ENCODE results near the gene SSBP3.

SSBP3 gene

DNA sequence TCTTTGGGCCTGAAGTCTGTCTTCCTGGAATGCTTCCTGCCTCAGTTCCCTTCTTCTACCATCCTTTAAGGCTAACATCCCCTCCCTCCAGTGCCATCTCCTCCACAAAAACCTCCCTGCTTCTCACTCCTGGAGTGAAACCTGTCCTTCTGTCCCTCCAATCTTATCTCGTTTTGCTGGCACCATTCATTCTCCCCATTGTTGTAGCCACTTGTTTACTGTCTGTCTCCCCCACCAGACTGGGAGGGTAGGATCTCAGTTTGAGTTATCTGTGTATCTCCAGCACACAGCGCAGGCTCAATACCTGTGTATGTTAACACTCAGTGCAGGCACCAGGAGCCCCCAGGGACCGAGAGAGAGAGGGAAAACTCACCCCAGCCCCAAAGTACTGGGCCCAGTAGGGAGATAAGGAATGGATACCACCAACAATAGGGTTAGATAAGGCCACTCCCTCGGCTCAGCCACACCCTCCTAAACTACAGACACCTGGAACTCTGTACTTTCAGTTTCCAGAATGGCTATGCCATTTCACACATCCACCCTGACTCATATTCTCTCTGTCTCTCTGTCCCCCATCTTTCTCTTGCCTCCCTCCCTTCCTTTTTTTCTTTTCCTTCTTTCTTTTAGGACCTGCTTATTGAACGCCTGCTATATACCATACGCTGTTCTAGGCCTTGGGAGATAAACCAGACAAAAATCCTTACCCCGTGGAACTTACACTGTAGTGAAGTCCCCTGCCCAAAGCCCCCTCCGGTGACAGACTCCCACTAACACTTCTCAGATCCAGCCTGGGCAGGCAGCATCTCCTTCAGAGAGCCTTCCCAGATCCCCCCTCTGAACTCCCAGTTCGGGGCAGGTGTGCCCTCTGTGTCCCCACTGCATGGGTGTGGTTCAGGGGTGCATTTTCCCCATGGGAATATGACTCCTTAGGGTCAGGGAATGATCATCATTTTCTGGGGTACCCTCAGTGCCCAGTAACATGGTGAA is 3.3 kb upstream of the SSBP3 start:
- peak; percentile 51 for DNase-seq (ENCODE audit: low spot score)

DNA sequence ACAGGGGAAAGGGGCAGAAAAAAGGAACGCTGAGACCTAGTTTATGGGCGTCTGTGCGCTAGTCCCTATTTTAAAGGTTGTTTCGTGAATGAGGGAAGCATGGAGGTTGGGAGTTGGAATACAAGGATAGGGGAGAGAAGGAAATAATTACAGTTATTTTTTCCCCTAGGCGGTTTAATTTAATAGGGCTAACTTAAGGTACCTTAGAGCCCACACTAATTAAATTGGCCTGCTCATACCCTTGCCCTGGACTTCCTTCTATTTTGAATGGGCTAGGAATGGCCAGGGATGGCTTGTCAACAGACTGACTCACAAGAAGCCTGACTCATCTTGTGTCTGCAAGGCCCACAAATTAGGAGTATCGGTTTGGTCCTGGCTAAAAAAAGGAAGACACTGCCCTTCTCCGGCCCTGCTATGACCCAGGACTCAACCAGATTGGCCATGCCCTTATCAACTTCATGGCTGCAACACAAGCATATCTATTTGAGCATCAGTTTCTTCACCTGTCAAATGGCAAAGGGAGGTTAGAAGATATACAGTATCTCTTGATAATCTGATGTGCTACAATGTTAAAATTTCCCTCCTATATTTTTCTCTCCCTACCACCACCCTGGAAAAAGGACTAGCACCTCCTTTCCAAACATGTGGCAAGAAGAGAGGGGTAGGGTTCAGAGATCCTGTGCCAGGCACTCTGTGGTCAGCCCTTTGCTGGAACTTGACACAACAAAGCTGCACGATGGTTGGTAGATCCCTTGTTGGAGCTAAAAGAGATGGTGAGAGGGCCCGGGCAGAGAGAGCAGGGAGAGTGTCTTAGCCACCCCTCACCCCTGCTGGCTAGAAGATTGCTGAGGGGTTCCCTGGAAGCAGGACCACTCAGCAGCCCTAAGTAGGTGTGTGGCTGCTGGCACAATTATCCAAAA is 2.2 kb upstream of the SSBP3 start:
- DNase-seq (ENCODE audit: low spot score), result peak; percentile 17

DNA sequence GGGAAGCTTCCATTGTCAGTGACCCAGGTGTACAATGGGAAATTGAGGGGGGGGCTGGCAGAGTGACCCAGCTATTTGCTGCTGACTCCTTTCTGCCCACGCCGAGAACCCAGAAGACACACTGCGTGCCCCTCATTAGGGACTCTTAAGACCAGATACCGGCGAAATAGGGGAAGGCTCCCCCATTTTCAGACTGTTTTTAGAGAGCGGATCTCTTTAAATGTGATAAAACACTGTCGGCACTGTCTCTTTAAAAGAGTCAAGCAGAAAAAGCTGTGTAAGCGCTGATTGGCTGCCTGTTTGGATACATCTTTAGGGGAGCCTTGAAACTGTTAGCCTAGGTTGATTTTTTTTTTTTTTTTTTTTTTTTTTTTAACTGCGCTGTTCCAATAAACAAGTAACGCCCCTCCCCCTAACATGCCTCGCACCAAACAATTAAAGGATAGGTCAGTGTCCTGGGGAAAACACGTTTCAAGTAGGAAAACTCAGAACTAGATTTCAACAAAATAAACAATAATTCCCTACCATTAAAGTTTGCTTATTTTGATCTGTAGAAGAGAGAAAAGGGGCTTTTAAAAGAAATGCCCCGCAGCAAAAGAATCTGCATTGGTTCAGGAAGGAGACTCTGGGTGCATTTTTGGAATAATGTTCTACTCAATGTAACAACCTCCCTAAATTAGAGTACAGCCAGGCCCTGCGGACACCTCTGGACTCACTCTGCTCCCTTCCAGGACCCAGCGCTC is 1.4 kb upstream of the SSBP3 start:
- DNase-seq (ENCODE audit: low spot score), result peak; percentile 89

DNA sequence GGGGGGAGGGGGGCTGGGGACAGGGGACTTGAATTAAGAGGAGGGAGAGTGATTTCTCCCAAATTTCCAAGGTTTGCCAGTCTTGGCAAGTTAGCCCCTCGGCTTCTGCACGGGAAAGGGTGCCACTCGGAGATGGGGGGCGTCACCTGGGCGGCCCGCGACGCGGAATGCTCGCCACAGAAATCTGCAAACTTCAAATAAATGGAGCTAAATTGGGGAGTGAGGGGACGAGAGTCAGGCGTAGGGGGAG is 885 bp upstream of the SSBP3 start:
- no peak for DNase-seq (ENCODE audit: low spot score)

DNA sequence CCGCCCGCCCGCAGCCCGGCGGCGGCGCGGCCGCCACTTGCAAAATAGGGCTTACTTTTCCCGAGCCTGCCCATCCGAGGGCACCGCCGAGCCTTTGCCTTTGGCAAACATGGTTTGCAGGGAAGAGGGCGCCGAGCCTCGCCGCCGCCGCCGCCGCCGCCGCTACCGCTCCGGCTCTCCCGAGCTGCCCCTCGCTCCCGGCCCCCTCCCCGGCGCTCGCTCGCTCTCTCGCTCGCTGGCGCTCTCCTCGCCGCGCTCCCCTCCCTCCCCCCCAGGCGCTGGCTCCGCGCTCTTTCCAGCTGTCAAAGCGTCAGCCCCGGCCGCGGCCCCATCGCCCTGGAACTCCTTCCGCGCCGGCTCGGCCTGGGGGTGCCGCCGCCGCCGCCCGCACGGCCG is 298 bp downstream of the SSBP3 start:
- DNase-seq (ENCODE audit: low spot score), result no peak

DNA sequence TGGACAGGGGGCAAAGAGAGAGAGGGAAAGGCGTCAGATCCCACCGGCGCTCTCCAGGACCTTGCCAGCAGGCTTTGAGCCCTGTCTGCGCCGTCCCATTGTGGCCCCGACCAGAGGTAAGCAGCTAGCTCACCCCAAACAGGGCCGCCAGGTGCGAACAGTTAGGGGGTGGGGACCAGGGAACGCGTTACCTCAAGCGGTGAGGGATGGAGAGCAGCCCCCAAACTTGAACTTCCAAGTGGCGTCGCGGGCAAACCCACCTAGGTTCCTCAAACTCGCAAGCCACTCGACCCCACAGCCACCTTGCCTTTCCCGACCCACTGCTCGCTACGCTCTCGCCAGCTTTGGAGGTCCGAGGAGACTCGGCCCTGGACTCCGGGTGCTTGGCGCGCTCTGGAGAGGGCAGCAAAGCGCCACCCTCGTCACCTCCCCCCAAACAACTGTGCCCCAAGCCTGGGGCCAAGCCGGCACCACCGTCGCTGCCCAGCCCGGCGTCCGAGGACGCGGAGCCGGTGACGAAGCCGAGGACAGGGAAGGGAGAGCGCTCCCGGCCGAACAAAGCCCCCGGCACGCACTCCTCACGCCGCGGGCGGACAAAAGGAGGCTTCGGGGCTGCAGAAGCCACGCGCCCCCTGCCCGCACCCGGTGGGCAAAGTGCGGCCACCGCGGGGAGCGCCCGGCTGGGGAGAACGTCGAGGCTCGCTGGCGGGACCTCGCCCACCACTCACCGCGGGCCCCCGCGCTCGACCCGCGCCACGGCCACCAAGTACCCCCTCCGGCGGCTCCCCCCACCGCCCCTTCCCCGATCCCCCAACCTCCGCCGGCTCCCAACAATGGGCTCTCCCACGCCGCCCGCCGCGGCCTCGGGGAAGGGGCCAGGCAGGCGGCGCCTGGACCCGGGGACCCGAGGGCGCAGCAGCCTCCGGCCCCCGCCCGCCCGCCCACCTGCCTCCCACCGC is 976 bp downstream of the SSBP3 start:
- no peak for DNase-seq (ENCODE audit: low spot score)

DNA sequence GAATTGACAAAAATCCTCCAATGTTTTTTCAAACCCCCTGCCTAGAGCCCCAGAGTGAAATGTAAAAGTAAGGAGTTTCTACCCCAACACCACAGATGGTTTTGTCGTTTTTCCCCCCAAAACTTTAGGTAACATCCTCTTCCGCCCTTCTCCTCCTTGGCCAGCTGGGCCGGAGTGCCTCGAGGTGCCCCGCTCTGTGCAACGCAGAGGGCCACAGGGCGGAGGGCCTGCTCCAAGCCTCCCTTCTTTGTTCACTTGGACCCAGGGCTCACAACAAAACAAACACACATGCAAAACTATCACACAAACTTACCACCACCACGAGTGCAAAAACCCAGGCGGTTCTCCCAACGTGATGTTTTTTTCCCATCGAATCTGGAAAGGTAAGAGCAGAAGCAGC is 1.9 kb downstream of the SSBP3 start:
- DNase-seq (ENCODE audit: low spot score), result no peak

DNA sequence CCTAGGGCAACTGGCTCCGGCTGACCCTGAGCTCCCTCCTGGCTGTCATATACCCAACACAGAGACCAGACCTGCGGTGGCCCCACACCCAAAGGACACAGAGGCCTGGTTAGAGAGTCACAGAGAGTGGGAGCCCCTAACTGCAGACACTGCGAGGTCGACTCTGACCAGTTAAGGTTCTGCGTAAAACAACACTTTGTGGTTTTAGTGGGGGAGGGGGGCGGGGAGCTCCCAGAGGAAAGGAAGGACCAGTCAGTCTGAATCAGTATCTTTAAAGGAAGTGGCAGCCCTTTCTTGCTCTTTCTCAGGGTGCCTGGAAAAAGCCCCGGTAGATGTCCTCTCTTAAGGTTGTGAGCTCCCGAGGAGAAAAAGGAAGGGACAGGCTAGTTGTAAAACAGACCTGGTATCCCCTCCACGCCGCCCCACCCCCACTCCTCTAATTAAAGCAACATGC is 2.4 kb downstream of the SSBP3 start:
- DNase-seq (ENCODE audit: low spot score), result no peak

DNA sequence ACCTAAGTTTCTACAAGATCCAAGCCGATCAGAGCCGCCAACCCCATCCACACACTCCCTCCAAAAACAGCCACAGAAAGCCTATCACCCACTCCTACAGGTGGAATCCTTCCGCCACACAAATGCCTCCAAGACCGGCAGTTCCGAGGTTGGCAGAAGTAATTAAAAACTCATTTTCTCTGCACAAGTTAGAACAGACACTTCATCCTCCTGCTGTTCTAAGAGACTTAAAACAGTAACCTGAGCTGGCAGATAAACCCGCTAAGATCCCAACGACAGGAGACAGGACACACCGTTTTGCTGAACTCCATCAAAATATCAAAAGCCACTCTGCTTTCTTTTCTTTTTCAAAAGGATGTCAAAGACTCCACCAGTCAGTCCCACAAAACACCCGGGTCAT is 2.8 kb downstream of the SSBP3 start:
- DNase-seq (ENCODE audit: low spot score), result no peak

DNA sequence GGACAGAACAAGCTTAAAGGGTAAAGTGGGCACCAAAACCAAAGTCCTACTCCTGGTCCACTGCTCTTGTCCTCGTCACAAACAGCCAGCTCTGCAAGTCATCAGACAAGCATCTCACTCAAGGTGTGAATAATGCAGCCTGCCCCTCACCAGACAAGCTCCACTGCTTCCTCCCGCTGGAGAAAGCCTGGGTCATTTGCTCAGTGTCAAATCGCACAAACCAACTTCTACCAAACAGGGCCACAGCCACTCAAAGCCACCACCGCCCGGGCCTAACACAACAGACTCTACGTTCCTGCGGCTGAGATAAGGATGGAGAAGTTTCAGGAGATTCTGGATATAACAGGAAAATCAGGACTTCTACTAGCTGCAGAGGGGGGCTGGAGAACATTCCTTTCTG is 3.3 kb downstream of the SSBP3 start:
- DNase-seq (ENCODE audit: low spot score), result no peak

DNA sequence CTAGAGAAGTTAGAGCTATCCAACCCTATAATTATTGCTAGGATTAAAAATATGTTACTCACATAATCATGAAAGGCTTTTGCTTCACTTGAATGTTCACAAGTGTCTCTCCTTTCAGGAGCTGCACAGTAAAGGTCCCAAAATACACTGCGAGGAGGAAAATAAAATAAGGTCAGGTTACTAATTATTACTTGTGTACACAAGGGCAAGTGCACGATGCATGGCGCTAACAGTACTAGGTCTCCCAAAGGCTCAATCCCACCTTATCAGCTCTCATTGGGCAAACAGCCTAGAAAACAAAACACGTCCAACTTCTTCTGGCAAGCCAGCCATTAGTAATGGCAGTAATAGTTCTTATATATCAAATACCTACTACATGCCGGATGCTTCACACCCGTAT is 4.4 kb downstream of the SSBP3 start:
- DNase-seq (ENCODE audit: low spot score), result no peak

DNA sequence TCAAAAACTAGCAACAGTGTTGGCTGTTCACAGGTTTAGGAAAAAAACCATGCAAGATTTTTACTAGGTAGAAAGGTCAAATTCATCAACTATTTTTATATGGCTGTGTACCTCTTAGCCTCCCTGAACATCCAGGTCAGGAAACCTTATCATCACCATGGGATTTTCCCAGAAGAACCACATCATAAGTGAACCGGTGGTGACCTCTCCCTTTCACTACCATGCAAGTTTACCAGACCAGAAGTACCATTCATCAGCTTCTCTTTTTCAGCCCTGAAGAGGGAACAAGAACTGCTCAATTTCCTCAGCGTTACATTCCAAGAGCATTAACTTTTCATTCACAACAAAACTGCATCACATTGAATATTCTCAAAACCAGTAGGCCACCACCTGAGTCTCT is 5.9 kb downstream of the SSBP3 start:
- no peak for DNase-seq (ENCODE audit: low spot score)

DNA sequence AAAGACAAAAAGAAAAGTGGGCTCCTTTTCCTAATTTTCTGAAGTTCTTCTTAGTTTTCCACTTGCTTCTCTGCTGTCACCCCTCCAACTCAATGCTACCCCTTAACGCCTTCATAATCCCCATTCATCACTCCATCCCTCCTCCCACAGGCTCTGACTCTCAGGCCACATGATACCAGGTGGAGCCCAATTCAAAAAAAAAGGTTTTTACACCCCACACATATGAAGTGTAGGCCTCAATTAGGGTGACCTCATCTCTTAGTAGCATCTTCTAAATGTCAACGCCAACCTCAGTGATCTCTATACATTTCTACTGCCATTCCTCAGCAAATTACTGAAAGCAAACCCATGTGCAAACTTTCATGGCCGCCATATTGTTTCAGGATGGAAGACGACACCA is 6.4 kb downstream of the SSBP3 start:
- DNase-seq (ENCODE audit: low spot score), result no peak

DNA sequence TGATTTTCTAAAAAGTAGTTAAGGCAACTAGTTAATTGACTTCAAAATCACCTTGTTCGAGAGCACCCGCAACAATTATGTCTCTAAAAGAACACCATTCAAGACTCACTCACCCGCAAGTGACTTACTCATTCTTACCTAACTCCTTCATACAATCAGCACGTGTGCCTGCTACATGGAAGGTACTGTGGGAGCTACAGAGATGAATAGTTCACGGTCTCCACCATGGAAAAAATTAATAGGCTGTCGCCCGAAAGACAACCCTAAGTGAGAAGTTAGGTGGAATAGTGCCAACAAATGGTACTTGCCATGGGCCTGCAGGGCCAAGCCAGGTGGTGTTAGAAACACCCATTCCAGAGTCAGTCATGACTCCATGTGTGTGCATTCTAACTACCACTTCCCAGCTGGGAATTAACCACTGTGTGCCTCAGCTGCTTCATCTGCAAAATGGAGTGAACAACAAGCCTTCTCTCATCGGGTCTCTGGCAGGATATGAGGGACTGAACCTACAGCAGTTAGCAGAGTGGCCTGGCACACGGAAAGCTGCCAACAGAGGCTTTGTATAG is 7.1 kb downstream of the SSBP3 start:
- DNase-seq (ENCODE audit: low spot score), result no peak

DNA sequence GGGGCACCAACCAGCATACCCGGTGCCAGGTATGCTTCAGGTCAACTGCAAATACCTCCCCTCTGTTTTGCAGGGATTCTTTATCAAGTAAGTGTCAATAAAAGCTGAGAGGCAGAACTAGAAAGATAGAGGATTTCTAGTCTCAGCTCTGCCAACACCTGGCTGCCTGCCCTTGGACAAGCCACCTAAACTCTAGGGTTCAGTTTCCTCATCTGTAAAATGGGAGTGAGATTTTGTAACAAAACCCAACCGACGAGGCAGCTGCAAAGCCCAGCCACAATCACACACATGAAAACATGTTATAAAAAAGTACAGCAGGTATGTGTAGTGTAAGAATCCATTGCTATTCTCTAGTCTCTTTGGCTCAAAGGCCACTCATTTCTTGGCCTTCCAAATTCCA is 8.2 kb downstream of the SSBP3 start:
- no peak for DNase-seq (ENCODE audit: low spot score)

DNA sequence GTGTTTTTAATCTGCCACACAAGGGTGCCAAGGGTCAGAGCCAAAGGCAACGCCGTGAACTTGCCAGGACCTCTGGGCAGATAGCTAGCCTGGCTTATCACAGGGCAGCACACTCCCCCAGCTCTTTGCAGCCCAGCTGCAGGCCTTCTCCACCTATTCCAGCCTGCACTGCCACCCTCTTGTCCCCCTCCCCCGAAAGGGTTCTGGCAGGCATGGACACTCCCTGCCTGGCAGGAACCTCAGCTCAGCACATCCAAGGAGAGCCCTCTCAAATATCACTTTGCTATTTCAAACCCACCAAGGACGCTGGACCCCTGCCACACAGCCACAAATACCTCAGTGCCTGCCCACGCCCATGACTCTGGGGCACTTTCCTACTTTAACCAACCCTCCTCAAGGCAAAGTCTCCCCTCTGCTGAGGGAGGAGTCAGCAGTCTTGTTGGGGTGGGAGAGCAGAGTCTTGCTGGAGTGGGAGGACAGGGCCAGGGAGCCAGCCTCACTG is 9.1 kb downstream of the SSBP3 start:
- DNase-seq (ENCODE audit: low spot score), result no peak

DNA sequence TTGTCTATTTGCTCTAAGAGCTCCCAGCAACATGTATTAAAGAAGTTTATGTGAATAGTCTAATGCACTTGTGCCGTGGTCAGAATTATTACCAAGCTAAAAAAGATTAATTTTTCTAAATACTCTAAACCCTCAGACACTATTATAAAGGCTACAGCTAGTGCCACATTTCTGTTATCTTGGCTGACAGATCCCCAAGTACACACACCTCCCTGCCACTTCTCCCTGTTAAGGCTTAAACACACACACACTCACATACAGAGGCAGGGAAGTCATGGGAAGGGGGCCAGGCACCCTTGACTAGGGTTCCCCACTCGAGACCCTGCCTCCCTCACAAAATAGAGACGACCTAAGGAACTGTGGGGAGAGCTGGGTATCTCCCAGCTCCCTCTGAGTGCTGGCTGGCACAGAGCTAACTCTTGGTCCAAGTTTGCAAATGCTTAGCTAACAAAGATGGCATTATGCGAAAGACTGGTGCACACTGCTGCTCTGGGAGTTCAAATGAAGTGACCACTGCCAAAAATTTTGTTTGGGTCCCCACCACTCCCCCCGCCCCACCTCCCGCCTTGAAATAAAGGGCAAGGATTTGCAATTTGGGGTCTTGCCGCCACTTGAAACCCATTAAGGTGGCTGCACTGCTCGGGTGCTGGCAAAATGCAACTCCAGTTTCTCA is 9.8 kb downstream of the SSBP3 start:
- no peak for DNase-seq (ENCODE audit: low spot score)

DNA sequence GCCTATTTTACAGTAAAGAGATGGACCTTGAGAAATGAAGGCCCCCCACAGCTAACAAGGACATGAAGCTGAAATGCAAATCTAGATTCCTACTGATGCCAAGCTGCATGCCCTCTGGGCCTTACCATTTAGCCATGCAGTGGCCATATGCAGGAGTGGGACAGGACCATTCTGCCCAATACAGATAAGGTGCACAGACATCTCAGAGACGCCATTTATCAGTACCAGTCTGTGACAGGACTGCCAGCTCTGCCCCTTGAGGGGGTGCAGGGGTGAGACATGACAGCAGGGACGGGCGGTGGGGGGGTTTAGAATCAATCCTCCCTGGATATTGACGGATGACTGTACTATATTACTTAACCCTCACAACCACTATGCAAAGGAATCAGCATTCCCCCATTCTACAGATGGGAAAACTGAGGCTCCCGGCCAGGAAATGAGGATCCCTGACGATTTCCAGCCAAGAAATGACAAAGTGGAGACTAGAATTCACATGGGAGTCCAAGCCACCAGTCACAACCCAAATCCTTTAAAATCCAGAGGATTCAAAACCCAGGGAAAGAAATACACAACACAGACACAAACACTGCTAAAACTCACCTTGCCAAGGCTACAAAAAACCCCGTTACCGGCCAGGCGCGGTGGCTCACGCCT is 10.8 kb downstream of the SSBP3 start:
- DNase-seq (ENCODE audit: low spot score), result no peak

DNA sequence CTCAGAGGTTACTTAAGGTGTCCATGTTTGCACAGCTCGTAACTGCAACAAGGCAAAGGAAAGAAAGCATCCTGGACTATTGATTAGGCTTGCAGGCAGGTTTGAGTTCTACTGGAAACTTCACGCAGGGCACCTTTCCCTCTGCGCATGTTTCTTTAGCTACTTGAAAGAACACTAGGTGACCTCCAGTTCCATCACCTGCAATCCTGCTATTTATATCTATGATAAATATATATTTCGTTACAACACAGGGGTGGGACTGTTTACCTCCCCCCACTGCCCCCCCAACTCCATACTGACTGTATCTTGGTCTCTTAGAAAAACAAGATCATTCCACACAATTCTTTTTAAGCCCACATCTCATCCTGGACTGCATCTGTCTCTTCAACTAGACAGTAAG is 12.1 kb downstream of the SSBP3 start:
- no peak for DNase-seq (ENCODE audit: low spot score)

DNA sequence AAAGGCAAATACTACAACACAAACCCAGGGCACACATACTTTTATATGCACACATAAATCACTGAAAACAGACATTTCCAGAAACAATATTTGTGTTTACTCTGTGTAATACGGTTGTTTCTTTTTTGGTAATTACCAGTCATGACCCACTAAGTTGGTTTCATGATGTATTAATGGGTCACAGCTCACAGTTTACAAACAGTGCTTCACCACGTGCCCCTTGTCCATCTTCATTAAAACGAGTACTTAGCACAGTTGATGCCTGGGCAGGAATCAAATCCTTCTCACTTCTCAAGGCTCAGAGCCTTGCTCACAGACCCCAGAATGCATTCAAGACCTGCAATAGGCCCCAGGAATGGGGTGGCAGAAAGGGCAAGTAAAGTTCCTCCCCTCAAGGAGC is 13.8 kb downstream of the SSBP3 start:
- no peak for DNase-seq (ENCODE audit: low spot score)

All from CD4-positive, alpha-beta T cell treated with Interleukin-2 at 100 ng/mL for 4 hours (primary cell).